A549 (cell line): Measurements from ENCODE around the gene RHOJ.

Experiments used
- CBX8 ChIP-seq: fragments of 200-600 bp; sonication (generic); IDR thresholded peaks from 2 replicates; pipeline ENCODE4 v1.6.1; 2016
- CHD2 ChIP-seq: fragments of 150-350 bp; IDR thresholded peaks from 2 replicates; pipeline ENCODE4 v1.6.1; 2014; ENCODE audit warnings: low read length; ENCODE audit not compliant: partially characterized antibody
- CTCF ChIP-seq: fragments of >200 bp; sonication (Bioruptor Twin); formaldehyde crosslinking; IDR thresholded peaks from 3 replicates; pipeline ENCODE4 v1.5.1; 2016
- ELK1 ChIP-seq: fragments of 150-350 bp; IDR thresholded peaks from 2 replicates; pipeline ENCODE4 v1.6.1; 2014; ENCODE audit warnings: low read depth, mild to moderate bottlenecking, low read length
- MYC ChIP-seq: IDR thresholded peaks from 2 replicates; pipeline ENCODE4 v1.6.1; 2012; ENCODE audit warnings: mild to moderate bottlenecking, inconsistent platforms, low read length, improper control_type of control experiment, borderline replicate concordance
- POLR2AphosphoS2 ChIP-seq: conservative IDR thresholded peaks from 2 replicates; pipeline ENCODE4 v1.6.1; 2012; ENCODE audit warnings: low read length, improper control_type of control experiment, inconsistent platforms
- RFX5 ChIP-seq: fragments of 450-650 bp; IDR thresholded peaks from 2 replicates; pipeline ENCODE4 v1.7.1; 2014; ENCODE audit warnings: antibody characterized with exemption, mild to moderate bottlenecking, moderate library complexity
- SMC3 ChIP-seq: fragments of >200 bp; sonication (Bioruptor Twin); formaldehyde crosslinking; IDR thresholded peaks from 3 replicates; pipeline ENCODE4 v1.6.1; 2018; ENCODE audit warnings: inconsistent platforms
- ZSCAN20 ChIP-seq: fragments of 250-450 bp; sonication (Bioruptor Pico); IDR thresholded peaks from 2 replicates; pipeline ENCODE4 v1.8.0; 2022; ENCODE audit warnings: mild to moderate bottlenecking, moderate library complexity
- TF ChIP-seq, protein P1 (sequence below): fragments of 250-450 bp; sonication (Bioruptor Pico); IDR thresholded peaks from 2 replicates; pipeline ENCODE4 v1.5.0; 2021; ENCODE audit warnings: mild to moderate bottlenecking, moderate library complexity, borderline replicate concordance

DNA sequence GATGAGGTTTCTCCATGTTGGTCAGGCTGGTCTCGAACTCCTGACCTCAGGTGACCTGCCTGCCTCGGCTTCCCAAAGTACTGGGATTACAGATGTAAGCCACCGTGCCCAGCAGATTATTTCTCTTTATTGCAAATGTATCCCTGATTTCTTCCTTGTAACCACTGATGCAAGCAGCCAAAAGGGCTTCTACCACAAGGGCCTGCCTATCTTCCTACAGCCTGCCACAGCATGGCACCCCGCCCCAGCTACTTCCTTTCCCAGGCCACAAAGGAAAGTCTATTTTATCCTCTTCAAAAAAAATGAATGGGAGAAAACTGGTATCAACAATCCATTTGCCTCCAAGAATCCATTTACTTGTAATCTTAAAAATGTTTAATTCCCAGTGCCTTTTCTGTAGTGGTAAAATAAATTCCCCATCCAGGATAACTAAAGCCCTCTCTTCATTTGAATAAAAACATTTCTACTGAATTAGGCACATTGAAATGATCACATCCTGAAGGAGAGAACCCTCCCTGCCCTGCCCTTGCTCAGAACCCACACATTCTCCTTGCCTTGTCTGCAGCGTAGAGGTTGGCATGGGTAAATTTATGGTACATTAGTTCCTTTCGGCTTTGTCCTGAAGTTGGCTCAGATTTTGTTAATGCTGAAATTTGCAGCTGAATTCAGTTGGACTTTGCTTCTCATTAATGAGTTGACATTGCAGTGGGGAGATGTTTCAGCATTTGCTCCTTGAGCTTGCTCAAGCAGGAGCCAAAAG is 95.3 kb downstream of the RHOJ start:
- no peak for TF ChIP-seq ELK1
- TF ChIP-seq CHD2 = no peak
- TF ChIP-seq CTCF = no peak
- TF ChIP-seq CBX8 = no peak
- TF ChIP-seq RFX5 = no peak
- no peak for TF ChIP-seq SMC3
- TF ChIP-seq, protein P1, sequence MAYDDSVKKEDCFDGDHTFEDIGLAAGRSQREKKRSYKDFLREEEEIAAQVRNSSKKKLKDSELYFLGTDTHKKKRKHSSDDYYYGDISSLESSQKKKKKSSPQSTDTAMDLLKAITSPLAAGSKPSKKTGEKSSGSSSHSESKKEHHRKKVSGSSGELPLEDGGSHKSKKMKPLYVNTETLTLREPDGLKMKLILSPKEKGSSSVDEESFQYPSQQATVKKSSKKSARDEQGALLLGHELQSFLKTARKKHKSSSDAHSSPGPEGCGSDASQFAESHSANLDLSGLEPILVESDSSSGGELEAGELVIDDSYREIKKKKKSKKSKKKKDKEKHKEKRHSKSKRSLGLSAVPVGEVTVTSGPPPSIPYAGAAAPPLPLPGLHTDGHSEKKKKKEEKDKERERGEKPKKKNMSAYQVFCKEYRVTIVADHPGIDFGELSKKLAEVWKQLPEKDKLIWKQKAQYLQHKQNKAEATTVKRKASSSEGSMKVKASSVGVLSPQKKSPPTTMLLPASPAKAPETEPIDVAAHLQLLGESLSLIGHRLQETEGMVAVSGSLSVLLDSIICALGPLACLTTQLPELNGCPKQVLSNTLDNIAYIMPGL (CRISPR knock-in tag) = no peak
- no peak for TF ChIP-seq MYC
- no peak for TF ChIP-seq POLR2AphosphoS2
- no peak for TF ChIP-seq ZSCAN20
